Pons (tissue), 1 donor: ENCODE data around the gene TDRD6.
"Not testable (repeated sequence)": the region's sequence is repeated elsewhere in the genome, so short reads cannot be mapped to it uniquely, and the experiment has no call there.

Experiments used
- DNase-seq: peaks from one replicate; pipeline ENCODE4 v3.0.0-alpha.2; 2016; ENCODE audit warnings: low spot score

The TDRD6 gene

GRCh38 chr6:46744159-46744725 is 56.6 kb downstream of the TDRD6 start:
- not testable (repeated sequence) for DNase-seq

- no peak for DNase-seq
These were observed 58.3 kb downstream of the TDRD6 start for GRCh38 chr6:46745973-46746372.

DNA sequence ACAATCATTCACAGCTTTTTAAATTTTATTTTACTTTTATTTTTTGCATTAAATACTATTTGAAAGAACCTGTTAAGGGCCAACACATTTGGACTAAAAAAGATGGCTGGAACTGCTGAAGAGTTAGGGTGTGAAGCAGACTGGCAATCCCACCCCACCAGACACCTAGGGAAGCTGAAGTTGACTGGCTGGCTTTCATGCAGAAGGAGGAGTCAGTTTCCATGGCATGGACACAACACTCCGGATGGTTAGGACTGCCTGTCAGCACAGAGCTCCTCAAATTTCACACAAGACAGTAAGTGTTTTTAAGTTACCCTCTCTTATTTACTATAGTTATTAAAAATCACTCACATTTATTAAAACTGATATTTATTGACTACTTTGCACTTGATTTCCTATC is 59.0 kb downstream of the TDRD6 start, which contains the start of gene ANKRD66:
Gene ANKRD66 (plus strand): TSS at position 238 of the 400 bp plus-strand sequence. CDS start 5,016 bp downstream, outside the sequence.
- DNase-seq = no peak

DNA sequence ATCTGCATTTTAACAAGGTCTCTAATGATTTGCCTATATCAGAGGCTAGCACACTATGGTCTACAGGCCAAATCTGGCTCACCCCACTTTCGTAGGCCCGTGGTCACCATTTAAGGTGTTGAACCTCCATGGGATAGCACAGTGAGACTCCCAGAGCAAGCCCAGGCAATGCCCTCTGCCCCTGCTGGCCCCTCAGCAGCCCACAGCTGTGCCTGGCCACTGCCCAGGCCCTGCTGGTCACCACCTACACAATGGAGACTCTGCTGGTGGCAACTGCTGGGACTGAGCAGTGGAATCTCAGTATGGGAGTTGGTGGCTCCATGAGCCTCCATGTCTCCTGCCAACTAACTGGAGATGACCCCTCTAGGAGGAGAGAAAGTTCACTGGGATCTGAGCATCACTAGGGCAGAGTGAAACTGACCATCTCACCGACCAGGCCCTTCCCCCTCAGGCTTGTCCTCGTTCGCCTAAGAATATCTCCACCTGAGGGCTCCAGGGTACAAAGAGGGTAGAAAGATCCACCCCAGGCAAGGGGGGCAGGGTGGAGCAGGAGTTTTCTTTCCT is 61.3 kb downstream of the TDRD6 start:
- DNase-seq = no peak

GRCh38 chr6:46749731-46750130 is 62.0 kb downstream of the TDRD6 start:
- no peak for DNase-seq

DNA sequence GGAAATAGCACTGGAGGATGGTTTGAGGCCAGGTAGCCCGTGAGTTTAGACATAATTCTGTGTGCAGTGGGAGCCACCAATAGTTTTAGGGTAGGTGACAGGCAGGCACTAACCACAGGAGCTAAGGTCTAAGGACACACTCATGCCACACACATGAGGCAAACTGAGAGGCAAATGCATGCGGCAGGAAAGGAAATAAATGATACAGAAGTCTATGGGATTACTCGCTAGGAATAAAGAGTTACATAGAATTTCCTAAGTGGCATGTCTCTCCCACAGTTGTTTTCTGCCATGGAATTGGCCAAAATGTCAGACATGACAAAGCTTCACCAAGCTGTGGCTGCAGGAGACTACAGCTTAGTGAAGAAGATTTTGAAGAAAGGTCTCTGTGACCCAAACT is 64.0 kb downstream of the TDRD6 start:
- DNase-seq = no peak
